NOMO-1 treated with dmso at 0.1 percent for 144 hours (cell line): ENCODE measurements around the gene PJA2.

ENCODE experiments used
- DNase-seq: peaks from one replicate; lab custom pipeline; 2025; ENCODE audit not compliant: unreplicated experiment; lab: John Stamatoyannopoulos, UW

The PJA2 gene

DNA sequence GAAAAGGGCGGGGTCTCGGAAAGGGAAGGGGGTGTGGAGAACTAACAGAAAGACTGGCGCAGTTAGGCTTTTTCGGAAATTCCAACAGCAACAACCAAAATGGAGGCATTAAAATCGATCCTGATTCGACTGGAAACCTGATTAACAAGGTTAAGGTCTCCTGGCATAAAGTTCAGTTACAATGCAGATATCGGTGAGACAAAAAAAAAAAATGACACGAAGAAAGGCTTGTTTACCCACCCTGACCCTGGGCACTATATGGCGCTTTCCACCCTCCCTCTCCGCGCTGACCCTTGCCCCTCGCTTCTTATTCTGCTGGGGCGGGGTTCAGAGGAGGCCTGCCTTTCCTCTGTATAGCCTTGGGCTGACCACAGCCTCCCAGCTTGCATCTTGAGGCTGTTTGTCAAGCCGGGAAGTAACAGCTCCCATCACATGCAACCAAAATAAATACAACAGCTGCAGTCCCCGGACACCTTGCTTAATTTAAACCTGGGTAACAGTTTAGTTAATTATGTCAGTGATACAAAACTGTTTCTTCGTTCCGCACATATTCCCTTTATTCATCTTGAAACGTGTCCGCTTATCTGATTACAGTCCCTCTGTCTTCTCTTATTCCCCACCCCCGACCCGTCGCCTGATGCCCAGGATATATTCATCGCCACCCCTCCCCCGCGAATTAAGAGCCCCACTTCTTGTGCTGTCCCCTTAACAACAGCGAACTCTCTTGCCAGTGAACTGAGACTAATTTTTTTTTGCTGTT, 795 bp upstream of the PJA2 start:
- peak; percentile 63 for DNase-seq

GRCh38 chr5:109408991-109409843, 557 bp downstream of the PJA2 start:
- DNase-seq: peak; percentile 75

GRCh38 chr5:109407913-109408312, 1.9 kb downstream of the PJA2 start:
- DNase-seq: no peak

GRCh38 chr5:109406719-109407118, 3.1 kb downstream of the PJA2 start:
- no peak for DNase-seq

DNA sequence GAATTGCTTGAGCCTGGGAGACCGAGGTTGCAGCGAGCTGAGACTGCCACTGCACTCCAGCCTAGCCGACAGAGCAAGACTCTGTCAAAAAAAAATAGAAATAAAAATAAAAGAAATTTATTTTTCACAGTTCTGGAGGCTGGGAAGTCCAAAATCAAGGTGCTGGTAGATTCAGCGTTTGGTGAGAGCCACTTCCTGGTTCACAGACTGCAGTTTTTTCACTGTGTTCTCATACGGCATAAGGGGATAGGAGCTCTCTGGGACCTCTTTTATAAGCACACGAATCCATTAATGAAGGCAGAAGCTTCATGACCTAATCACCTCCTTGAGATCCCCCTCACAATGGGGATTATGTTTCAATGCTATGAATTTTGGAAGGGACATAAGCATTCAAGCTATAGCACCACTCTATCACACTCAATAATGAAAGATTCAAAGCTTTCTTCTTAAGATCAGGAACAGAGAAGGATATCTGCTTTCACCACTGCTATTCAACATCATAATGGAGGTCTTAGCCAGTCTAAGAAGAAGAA, 5.3 kb downstream of the PJA2 start:
- no peak for DNase-seq

DNA sequence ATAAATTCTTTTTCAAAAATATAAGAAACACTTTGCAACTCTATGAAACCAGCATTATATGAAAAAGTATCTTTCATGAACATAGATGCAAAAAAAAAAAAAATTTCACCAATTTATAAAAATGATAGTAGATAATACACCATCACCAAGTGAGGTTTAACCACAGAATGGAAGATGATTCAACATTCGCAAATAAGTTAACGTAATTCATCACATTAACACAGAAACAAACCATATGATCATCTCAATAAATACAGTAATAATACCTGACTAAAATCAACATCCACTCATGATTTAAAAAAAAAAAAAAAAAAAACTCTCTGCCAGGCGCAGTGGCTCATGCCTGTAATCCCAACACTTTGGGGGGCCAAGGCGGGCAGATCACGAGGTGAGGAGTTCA, 6.3 kb downstream of the PJA2 start:
- DNase-seq: no peak

DNA sequence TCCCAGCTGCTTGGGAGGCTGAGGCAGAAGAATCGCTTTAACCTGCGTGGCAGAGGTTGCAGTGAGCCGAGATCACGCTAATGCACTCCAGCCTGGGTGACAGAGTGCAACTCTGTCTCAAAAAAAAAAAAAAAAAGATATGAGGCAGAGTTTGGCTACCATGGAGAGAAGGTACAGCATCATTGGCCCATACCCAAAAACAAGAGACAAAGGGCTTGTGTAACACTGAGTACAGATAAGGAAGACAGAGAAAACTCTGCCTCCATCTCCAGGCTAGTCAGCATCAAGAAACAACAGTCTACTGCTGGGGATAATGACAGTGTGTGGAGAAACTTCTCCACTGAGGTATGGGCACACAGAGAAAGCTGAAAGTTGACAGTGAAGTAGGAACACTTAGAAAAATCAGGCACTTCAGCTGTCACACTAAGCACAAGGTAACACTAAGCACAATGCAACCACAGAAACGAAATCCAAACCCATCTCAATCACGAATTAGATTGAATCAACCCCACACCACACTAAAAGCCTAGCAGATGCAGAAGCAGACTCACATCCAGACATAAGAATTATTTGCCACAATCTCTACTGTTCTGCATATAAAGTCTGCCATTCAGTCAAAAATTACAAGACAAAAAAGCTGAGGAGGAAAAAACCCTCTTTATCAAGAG, 10.5 kb downstream of the PJA2 start:
- DNase-seq: no peak

DNA sequence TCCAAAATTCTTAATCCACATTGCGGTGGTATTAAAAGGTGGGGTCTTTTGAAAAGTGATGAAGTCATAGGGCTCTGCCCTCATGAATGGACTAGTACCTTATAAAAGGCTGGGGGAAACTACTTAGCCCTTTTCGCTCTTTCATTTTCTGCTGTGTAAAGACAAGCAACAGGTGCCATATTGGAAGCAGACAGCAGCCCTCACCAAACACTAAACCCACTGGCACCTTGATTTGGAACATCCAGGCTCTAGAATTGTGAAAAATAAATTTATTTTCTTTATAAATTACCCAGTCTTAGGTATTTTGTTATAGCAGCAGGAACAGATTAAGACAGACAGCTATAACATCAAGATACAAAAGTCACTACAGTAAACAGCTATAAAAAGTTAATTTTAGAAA, 12.8 kb downstream of the PJA2 start:
- DNase-seq: no peak

DNA sequence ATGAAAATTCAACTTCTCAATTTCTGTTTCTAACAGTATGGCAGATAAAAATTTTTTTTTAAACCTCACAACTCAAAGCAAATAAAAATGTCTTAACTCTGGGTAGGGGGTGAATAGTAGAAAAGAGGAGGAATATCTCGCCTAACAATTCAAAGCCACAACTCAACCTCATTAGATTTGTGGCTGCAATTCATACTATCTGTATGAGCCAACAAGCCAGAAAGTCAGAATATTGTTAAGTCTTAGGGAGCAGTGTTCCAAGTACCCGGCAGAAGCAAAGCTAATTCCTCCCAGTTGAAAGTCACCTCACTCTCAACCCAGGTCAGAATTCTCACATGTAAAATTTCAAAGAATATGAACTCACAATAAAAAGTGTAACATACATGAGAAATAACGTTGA, 15.0 kb downstream of the PJA2 start:
- DNase-seq: no peak

DNA sequence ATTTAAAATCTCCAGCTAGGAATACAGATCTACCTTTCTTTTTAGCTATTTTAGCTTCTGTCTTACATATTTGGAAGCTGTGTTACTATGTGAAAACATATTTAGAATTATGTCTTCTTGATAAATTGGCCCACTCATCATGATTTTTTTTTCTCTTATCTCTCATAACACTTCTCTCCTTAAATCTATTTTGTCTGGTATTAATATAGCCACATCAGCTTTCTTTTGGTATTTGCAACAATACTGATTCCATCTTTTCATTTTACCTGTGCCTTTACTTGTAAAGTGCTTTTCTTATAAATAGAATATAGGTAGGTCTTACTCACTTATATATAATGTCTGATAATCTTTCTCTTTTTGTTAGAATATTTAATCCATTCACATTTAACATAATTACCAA, 19.6 kb downstream of the PJA2 start:
- DNase-seq: no peak

GRCh38 chr5:109388407-109388806, 21.4 kb downstream of the PJA2 start:
- no peak for DNase-seq

GRCh38 chr5:109387408-109387974, 22.3 kb downstream of the PJA2 start:
- DNase-seq: no peak

GRCh38 chr5:109378095-109378494, 31.7 kb downstream of the PJA2 start:
- no peak for DNase-seq

- DNase-seq: no peak
These were observed 35.1 kb downstream of the PJA2 start for GRCh38 chr5:109374625-109375024.

DNA sequence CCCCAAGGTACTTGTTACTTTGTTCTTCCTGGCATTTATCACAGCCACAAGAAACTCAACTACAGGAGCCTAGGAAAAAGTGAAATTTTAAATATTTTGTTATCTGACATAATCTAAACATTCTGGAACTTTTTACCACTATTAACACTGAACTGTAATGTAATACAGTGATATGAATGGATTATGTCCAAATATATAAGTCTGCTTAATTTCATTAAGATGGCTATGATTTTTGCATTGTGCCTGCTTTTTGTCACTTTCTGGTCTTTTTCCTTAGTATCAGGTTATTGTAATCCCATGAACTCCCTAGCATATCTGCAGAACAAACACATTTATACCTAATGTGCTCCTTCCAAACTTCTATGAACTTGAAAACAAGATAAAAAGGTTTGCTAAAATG, 35.8 kb downstream of the PJA2 start:
- no peak for DNase-seq

DNA sequence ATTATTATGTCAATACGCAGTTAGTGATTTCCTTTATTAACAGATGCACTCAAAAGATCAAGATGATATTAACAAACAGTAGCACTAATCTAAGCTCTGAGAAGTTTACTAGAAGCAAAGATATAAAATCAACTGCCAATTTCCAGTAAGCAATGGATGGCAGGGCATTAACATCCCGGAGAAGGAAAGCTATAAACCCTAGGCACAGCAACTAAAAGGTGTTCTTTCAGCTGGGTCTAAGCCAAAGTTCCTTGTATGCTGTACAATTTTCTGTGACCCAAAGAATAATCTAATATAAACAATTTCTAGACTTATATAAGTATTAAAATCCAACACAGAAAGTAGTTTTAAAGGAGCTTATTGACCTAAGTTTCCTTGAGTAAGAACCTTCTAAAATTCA, 39.4 kb downstream of the PJA2 start:
- no peak for DNase-seq

- DNase-seq: no peak
These were observed 44.1 kb downstream of the PJA2 start for GRCh38 chr5:109365653-109366052.

DNA sequence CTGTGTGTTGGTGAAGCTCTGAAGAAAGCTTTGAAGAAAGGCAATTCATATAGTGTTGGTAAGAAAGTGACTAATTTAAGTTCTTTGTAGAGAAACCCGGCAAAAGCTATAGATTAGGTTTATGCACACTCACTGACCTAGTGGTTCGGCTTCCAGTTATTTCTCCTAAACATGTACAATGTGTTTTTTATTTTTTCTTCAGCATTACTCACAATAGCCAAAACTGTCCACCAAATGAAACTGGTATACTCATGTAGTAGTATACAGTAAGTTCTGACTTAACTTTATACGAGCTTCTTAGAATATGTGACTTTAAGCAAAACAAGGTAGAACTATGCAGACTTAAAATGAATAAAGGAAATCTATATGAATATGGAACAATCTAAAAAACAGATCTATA, 44.8 kb downstream of the PJA2 start:
- no peak for DNase-seq

DNA sequence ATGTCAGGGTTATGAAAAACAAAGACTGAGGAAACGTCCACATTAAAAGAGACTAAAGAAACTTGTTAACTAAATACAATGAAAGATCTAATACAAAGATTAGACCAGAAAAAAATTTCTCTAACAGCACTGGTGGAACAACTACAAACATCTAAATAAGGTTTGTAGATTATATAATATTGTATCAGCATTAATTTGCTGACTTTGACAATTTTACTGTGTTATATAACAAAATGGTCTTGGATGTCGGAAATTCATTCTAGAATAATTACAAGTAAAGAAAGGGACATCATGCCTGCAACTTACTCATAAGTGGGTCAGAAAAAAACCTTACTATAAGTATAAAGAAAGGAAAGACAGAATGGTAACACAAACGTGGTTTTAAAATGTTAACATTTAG, 50.1 kb downstream of the PJA2 start:
- DNase-seq: no peak

DNA sequence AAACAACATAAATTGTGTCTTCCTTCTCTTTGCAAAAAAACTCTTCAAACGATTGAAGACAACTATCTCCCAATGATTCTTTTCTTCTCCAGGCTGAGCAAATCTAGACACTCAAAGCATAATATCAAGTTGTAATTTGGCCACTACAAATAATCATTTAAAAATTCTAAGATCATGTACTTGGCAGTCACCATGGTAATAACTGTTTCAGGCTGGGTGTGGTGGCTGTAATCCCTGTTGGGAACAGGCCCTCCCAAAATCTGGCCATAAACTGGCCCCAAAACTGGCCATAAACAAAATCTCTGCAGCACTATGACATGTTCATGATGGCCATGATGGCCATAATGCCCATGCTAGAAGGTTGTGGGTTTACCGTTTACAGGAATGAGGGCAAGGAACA, 52.0 kb downstream of the PJA2 start:
- DNase-seq: no peak

DNA sequence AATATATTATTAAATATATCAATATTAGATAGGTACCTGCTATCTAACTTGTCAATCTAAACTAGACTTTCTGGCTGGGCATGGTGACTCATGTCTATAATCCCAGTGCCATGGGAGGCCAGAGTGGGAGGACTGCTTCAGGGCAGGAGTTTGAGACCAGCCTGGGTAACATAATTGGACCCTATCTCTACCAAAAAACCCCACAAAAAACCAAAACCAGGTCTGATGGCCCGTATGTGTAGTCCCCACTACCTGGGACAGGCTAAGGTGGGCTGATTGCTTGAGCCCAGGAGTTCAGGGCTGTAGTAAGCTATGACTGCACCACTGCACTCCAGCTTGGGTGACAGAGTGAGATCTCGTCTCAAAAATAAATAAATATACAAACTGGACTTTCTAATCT, 55.0 kb downstream of the PJA2 start:
- no peak for DNase-seq
